HepG2 (cell line): ENCODE data around the gene SPRR3. TPM values are rescaled to one million over a fixed set of nuclear protein-coding genes. Genes with fewer than 3 reads are reported as not detected.

Experiments
- ATAC-seq: fragments of 200-7000 bp; cut with Tn5 transposase; 3 replicates; pipeline ENCODE4 v1.9.1; 2020; ENCODE audit warnings: mild to moderate bottlenecking, moderate library complexity
- BruUV-seq: library from RNA; stranded (reverse); fragments of 400-500 nt; replicated peaks from 2 replicates; lab custom pipeline; 2021; lab: Mats Ljungman, UMichigan
- CTCF ChIA-PET: fragments of 300-600 bp; formaldehyde crosslinking; extraction: SDS; loops from one replicate; lab custom pipeline; 2021; ENCODE audit warnings: low total read pairs, inconsistent platforms, low intra/inter-chr PET ratio; lab: Yijun Ruan, JAX
- POLR2A ChIA-PET: fragments of 350-600 bp; sonication (Branson Sonifier 250); formaldehyde crosslinking; loops from one replicate; lab custom pipeline; 2020; ENCODE audit warnings: antibody characterized with exemption, inconsistent platforms; lab: Yijun Ruan, JAX
- DNase-seq: peaks from one replicate; pipeline ENCODE4 v3.0.0-alpha.2; 2015; ENCODE audit warnings: low spot score
- FAIRE-seq: peaks from 3 replicates; lab custom pipeline; 2011; peaks lifted over from hg19 to GRCh38; lab: Jason Lieb, UNC
- H2AFZ ChIP-seq: one replicate; pipeline ENCODE4 v1.6.1; 2011; ENCODE audit warnings: low read length, inconsistent platforms
- H3K27ac ChIP-seq: fragments of 300-600 bp; 3 replicates; pipeline ENCODE4 v1.8.0; 2011; ENCODE audit warnings: mixed run types, mild to moderate bottlenecking, mixed read lengths, low read length, inconsistent platforms; ENCODE audit not compliant: insufficient read depth; ENCODE audit errors: extremely low read length
- H3K27me3 ChIP-seq, 2 experiments: fragments of 200-600 bp in 1 of 2; 2 replicates in 1 of 2; 3 replicates in 1 of 2; pipeline versions ENCODE4 v1.6.0 to v1.8.0; 2011; ENCODE audit warnings: low read length in 2 of 2, mild to moderate bottlenecking in 2 of 2, moderate library complexity in 2 of 2, inconsistent platforms in 1 of 2; ENCODE audit not compliant: insufficient read depth in 2 of 2, control insufficient read depth in 1 of 2
- H3K36me3 ChIP-seq, 2 experiments: fragments of 200-600 bp in 1 of 2; replicated peaks in 1 of 2; 2 replicates in 1 of 2; 3 replicates in 1 of 2; pipeline versions ENCODE4 v1.5.1 to v1.8.0; 2011; ENCODE audit warnings: low read length in 2 of 2, inconsistent platforms in 1 of 2; ENCODE audit not compliant: insufficient read depth in 2 of 2, control insufficient read depth in 1 of 2
- H3K4me1 ChIP-seq: 2 replicates; pipeline ENCODE4 v1.5.1; 2012; ENCODE audit warnings: low read length, inconsistent platforms; ENCODE audit not compliant: insufficient read depth
- H3K4me2 ChIP-seq: 2 replicates; pipeline ENCODE4 v1.6.0; 2011; ENCODE audit warnings: low read depth, low read length, inconsistent platforms
- H3K4me3 ChIP-seq, 3 experiments: fragments of 200-600 bp in 1 of 3; sonication (generic), shearing (Covaris generic) in 1 of 3; replicated peaks in 1 of 3; 2 replicates each; pipeline ENCODE4 v1.5.1; 2011 to 2016; ENCODE audit warnings: low read length in 3 of 3, inconsistent platforms in 2 of 3, low read depth in 2 of 3, mild to moderate bottlenecking in 2 of 3, control low read depth in 1 of 3, mixed read lengths in 1 of 3; ENCODE audit not compliant: insufficient read depth in 1 of 3
- H3K79me2 ChIP-seq: one replicate; pipeline ENCODE4 v1.6.1; 2011; ENCODE audit warnings: low read length, inconsistent platforms; ENCODE audit not compliant: insufficient read depth
- H3K9ac ChIP-seq: 2 replicates; pipeline ENCODE4 v1.6.0; 2011; ENCODE audit warnings: mild to moderate bottlenecking, low read depth, low read length, inconsistent platforms; ENCODE audit not compliant: insufficient read depth
- H3K9me3 ChIP-seq: 2 replicates; pipeline ENCODE4 v1.5.1; 2012; ENCODE audit warnings: mild to moderate bottlenecking, low read length
- H4K20me1 ChIP-seq: 2 replicates; pipeline ENCODE4 v1.6.0; 2011; ENCODE audit warnings: inconsistent platforms, mild to moderate bottlenecking, low read length, moderate library complexity; ENCODE audit not compliant: insufficient read depth
- NR2F2 ChIP-seq: IDR thresholded peaks from 2 replicates; pipeline ENCODE4 v1.6.1; 2012; ENCODE audit warnings: low read depth, inconsistent platforms, borderline replicate concordance
- STAG1 ChIP-seq: sonication (generic); formaldehyde crosslinking; IDR thresholded peaks from 2 replicates; pipeline ENCODE4 v1.4.0; 2020; ENCODE audit warnings: missing genetic modification reagents
- ZNF724P ChIP-seq: sonication (generic); formaldehyde crosslinking; IDR thresholded peaks from 2 replicates; pipeline ENCODE4 v1.8.0; 2022; ENCODE audit warnings: missing genetic modification reagents, borderline replicate concordance
- WGBS: methylation state at CpG from one replicate; pipeline ENCODE4 v1.1.6; 2017; ENCODE audit warnings: low lambda C conversion rate; 5-methylcytosine and 5-hydroxymethylcytosine counted together
- in situ Hi-C: cut with HindIII; loops from 2 replicates; pipeline ENCODE4 v1.10.0; 2017; ENCODE audit warnings: low pct_unique_long_range_greater_than_20kb; ENCODE audit not compliant: extremely low pct_ligation_motif_present
- intact Hi-C: fragments of 100-400 bp; cut with micrococcal nuclease; formaldehyde crosslinking; loops from one replicate; pipeline ENCODE4 v1.10.0; 2022; ENCODE audit not compliant: unreplicated experiment
- polyA plus RNA-seq, 8 experiments: library from polyadenylated mRNA; depleted of rRNA in 3 of 8; stranded (reverse) in 7 of 8; unstranded in 1 of 8; fragments of >200 nt; fragmentation: Illumina TruSeq in 4 of 8; extraction: Trizol in 4 of 8; gene quantifications; 2 replicates each; pipeline versions ENCODE4 v1.2.1 to v1.2.3, GENCODE V29; 2011 to 2016; ENCODE audit warnings: low read depth in 4 of 8, missing spikeins in 1 of 8, mixed read lengths in 1 of 8; ENCODE audit not compliant: insufficient read depth in 1 of 8
- total RNA-seq, 5 experiments: library from RNA; depleted of rRNA; stranded (reverse); fragments of >200 nt; fragmentation: Illumina TruSeq; extraction: Trizol; gene quantifications; 2 replicates each; pipeline ENCODE4 v1.2.3, GENCODE V29; 2016; ENCODE audit warnings: low read depth in 1 of 5
- TF ChIP-seq, protein P1 (sequence below): sonication (generic); formaldehyde crosslinking; IDR thresholded peaks from 2 replicates; pipeline ENCODE4 v1.4.0; 2020; ENCODE audit warnings: mild to moderate bottlenecking, missing genetic modification reagents
- TF ChIP-seq, protein P2 (sequence below): sonication (generic); formaldehyde crosslinking; conservative IDR thresholded peaks from 2 replicates; pipeline ENCODE4 v1.5.0; 2020; ENCODE audit warnings: missing genetic modification reagents
- TF ChIP-seq, protein P3 (sequence below): sonication (generic); formaldehyde crosslinking; IDR thresholded peaks from 2 replicates; pipeline ENCODE4 v1.5.0; 2020; ENCODE audit warnings: mild to moderate bottlenecking, missing genetic modification reagents, moderate library complexity

Gene SPRR3
- total and polyA plus RNA-seq, 2 of the 13 experiments (the other 11 are each of a cell fraction or from before 2014, with no cell fraction given) = not detected

DNA sequence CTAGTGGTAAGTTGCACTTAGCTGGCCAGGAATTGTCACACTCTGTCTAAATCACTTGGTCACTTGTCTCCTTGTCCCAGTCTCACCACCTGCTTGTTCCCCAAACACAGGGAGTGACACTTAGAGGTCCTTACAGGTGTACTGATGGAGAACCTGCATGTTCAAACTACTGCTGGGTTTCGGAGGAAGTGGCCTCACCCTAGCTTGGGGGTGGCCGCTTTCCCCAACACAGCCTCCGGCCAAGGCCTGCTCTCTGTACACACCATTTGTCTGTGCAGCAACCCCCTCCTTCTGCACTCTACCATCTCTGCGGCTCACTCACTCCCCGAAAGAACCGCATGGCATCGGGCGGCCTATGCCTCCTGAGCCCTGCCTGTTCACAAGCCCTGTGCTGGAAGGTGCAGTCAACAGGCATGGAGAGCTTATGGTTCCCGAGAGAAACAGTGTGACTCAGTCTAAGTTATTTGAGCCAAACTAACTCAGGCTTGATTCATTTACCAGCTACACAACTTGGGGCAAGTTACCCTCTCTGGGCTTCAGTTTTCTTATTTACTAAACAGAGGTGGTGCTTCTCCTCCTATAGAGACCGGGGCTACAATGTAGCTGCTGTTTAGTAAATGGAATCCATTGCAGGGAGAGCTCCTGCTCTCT lies 41.6 kb upstream of the SPRR3 start:
- ChIA-PET CTCF (no interaction called here), POLR2A (no interaction called here)
- FAIRE-seq (no peak), DNase-seq (no peak), ATAC-seq (no peak)
- 32% methylated on average over 9 of the region's 10 CpGs for WGBS
- Histone ChIP-seq H2AFZ (no peak overlapping the region), H3K27me3 (peaks cover 0 to 14% of the 10 kb centered on the region in 2 experiments; a peak in 1 of 5 replicates), H3K36me3 (no peaks in the 10 kb centered on the region), H3K79me2 (no peaks in the 10 kb centered on the region), H3K9ac (no peak overlapping the region), H3K4me2 (no peak overlapping the region), H3K4me3 (no peak overlapping the region), H3K27ac (no peak overlapping the region), H4K20me1 (no peaks in the 10 kb centered on the region), H3K4me1 (no peaks in the 10 kb centered on the region), H3K9me3 (no peaks in the 10 kb centered on the region)
- BruUV-seq = no TSS peak
- intact Hi-C loops (loop anchor here (10.0 kb wide), 1 partner anchor 65 kb away; no protein-coding TSS in a partner anchor), in situ Hi-C loops (no loop called here)
- TF ChIP-seq, protein P1, sequence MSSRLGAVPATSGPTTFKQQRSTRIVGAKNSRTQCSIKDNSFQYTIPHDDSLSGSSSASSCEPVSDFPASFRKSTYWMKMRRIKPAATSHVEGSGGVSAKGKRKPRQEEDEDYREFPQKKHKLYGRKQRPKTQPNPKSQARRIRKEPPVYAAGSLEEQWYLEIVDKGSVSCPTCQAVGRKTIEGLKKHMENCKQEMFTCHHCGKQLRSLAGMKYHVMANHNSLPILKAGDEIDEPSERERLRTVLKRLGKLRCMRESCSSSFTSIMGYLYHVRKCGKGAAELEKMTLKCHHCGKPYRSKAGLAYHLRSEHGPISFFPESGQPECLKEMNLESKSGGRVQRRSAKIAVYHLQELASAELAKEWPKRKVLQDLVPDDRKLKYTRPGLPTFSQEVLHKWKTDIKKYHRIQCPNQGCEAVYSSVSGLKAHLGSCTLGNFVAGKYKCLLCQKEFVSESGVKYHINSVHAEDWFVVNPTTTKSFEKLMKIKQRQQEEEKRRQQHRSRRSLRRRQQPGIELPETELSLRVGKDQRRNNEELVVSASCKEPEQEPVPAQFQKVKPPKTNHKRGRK (CRISPR knock-in tag) = no peak

DNA sequence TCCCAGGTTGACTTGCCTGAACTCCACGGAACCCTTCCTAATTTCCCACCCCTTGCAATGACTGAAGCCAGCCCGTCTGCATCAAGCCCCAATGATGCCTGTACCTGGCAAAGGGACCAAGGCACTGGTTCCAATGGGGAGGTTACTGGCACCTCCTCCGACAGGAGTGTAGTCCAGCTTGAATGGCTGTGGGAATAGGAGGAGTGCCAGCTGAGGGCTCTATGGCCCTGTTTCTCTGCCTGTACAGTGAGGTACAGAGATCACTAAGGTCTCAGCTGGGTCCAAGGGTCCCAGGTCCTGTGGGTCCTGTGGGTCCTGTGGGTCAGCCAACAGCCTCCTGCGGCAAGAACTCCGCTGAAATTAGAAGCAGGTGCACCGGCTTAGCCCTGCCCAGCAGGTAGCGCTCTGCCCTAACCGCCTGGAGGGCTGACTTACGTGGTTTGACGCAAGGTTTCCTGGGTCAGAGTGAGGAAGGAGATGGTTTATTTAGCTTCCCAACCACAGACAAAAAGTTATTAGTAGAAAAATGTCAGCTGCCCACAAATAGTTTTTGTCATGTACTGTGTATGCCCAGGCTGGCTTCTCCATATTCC lies 41.0 kb upstream of the SPRR3 start:
- FAIRE-seq (no peak), DNase-seq (no peak), ATAC-seq (peak; percentile 40; the same call in 2 of the 3 replicates)
- Histone ChIP-seq H3K9me3 (no peaks in the 10 kb centered on the region), H3K4me3 (no peak overlapping the region), H3K4me2 (no peak overlapping the region), H3K27ac (no peak overlapping the region), H2AFZ (no peak overlapping the region), H3K27me3 (peaks cover 0 to 14% of the 10 kb centered on the region in 2 experiments; a peak in 1 of 5 replicates), H3K9ac (no peak overlapping the region), H3K79me2 (no peaks in the 10 kb centered on the region), H4K20me1 (no peaks in the 10 kb centered on the region), H3K4me1 (no peaks in the 10 kb centered on the region), H3K36me3 (no peaks in the 10 kb centered on the region)
- ChIA-PET CTCF (no interaction called here), POLR2A (no interaction called here)
- TF ChIP-seq NR2F2 = no peak
- TF ChIP-seq, protein P2, sequence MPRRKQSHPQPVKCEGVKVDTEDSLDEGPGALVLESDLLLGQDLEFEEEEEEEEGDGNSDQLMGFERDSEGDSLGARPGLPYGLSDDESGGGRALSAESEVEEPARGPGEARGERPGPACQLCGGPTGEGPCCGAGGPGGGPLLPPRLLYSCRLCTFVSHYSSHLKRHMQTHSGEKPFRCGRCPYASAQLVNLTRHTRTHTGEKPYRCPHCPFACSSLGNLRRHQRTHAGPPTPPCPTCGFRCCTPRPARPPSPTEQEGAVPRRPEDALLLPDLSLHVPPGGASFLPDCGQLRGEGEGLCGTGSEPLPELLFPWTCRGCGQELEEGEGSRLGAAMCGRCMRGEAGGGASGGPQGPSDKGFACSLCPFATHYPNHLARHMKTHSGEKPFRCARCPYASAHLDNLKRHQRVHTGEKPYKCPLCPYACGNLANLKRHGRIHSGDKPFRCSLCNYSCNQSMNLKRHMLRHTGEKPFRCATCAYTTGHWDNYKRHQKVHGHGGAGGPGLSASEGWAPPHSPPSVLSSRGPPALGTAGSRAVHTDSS (CRISPR knock-in tag) = no peak
- peak; percentile 14; the same call in 1 of the 2 replicates for TF ChIP-seq STAG1 (CRISPR knock-in tag)
- TF ChIP-seq ZNF724P (CRISPR knock-in tag) = no peak
- TF ChIP-seq, protein P3, sequence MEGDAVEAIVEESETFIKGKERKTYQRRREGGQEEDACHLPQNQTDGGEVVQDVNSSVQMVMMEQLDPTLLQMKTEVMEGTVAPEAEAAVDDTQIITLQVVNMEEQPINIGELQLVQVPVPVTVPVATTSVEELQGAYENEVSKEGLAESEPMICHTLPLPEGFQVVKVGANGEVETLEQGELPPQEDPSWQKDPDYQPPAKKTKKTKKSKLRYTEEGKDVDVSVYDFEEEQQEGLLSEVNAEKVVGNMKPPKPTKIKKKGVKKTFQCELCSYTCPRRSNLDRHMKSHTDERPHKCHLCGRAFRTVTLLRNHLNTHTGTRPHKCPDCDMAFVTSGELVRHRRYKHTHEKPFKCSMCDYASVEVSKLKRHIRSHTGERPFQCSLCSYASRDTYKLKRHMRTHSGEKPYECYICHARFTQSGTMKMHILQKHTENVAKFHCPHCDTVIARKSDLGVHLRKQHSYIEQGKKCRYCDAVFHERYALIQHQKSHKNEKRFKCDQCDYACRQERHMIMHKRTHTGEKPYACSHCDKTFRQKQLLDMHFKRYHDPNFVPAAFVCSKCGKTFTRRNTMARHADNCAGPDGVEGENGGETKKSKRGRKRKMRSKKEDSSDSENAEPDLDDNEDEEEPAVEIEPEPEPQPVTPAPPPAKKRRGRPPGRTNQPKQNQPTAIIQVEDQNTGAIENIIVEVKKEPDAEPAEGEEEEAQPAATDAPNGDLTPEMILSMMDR (CRISPR knock-in tag) = peak; percentile 30; the same call in 1 of the 2 replicates
- in situ Hi-C loops (no loop called here), intact Hi-C loops (no loop called here)
- BruUV-seq = no TSS peak
- WGBS = 10% methylated on average over 6 of the region's 10 CpGs
